GM12892 (cell line): ENCODE measurements around the gene CNTNAP2.
"Not testable (repeated sequence)": the region's sequence is repeated elsewhere in the genome, so short reads cannot be mapped to it uniquely, and the experiment has no call there.

ENCODE experiments used
- DNase-seq: peaks from one replicate; pipeline ENCODE4 v3.0.0; 2011; ENCODE audit not compliant: insufficient read length
- FAIRE-seq: peaks from 2 replicates; lab custom pipeline; 2011; peaks lifted over from hg19 to GRCh38; lab: Jason Lieb, UNC
- POLR2A ChIP-seq: IDR thresholded peaks from 2 replicates; pipeline ENCODE4 v1.6.1; 2011; ENCODE audit warnings: low read depth, low read length, control low read depth
- POLR2AphosphoS5 ChIP-seq: IDR thresholded peaks from 2 replicates; pipeline ENCODE4 v1.6.1; 2011; ENCODE audit warnings: low read depth, low read length, control low read depth
- TAF1 ChIP-seq: IDR thresholded peaks from 2 replicates; pipeline ENCODE4 v1.6.1; 2011; ENCODE audit warnings: low read depth, mild to moderate bottlenecking, control low read depth, low read length, borderline replicate concordance

Gene CNTNAP2

DNA sequence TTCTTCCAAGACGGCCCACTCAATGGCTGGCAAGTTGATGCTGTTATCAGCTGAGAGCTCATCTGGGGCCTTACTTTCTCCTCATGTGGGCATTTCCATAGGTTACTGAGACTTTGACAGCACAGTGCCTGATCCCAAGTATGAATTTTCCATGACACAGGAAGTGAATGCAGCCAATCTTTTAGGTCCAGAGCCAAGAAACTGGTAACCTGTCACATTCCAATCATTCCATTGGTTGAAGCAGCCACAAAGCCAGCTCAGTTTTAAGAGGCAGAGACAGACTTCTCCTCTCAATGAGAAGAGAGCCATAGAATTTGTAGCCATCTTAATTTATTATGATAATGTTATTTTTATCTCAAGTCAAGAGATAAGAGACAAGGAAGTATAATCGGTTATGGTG, 775.5 kb downstream of the CNTNAP2 start:
- TF ChIP-seq TAF1 (no peak), POLR2A (no peak), POLR2AphosphoS5 (no peak)
- DNase-seq = no peak
- no peak for FAIRE-seq

- FAIRE-seq = no peak
- no peak for TF ChIP-seq POLR2A
- TF ChIP-seq TAF1 = no peak
- TF ChIP-seq POLR2AphosphoS5 = no peak
- no peak for DNase-seq
These were observed 778.3 kb downstream of the CNTNAP2 start for GRCh38 chr7:146894927-146895326.

DNA sequence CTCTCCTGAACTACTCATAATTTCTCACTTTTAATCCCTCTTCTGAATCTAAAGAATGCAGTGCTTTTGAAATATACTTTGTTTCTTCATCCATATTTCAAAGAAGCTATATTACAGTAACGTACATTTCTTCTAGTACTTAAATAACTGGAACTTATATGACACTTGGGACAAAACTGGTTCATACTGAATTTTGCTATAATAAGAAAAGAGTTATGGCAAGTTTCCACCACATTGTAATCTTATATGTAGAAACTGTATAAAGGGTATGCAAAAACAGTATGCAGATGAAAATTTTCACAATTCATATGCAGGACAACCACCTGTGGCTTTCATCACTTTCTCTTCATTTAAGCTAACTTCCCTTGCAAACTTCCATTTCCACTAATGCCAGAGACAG, 785.7 kb downstream of the CNTNAP2 start:
- no peak for FAIRE-seq

DNA sequence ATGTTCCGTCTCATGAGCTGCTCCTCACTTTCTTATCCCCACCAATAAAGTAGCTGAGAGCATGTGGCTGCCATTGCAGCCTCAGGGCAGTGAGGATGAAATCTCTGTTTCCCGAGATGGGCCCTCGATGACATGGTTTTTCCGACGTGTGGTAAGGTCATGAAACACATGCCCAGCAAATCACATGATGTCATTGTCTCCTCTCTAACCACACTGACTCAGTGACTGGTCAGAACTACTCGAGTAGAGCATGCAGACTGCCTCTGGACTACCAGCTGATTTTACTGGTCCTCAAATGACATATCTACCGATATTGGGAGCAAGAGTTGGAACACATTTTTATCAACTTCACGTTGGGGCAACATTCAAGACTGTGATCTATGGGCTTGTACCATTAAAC, 786.1 kb downstream of the CNTNAP2 start:
- FAIRE-seq = no peak
- no peak for TF ChIP-seq POLR2AphosphoS5
- TF ChIP-seq TAF1 = no peak
- TF ChIP-seq POLR2A = no peak
- DNase-seq = no peak

More for the DNA sequence above, 785.7 kb downstream of the CNTNAP2 start:
- DNase-seq = no peak
- TF ChIP-seq TAF1 (no peak), POLR2AphosphoS5 (no peak), POLR2A (no peak)

GRCh38 chr7:146905746-146906145, 789.1 kb downstream of the CNTNAP2 start:
- DNase-seq, FAIRE-seq: not testable (repeated sequence)

DNA sequence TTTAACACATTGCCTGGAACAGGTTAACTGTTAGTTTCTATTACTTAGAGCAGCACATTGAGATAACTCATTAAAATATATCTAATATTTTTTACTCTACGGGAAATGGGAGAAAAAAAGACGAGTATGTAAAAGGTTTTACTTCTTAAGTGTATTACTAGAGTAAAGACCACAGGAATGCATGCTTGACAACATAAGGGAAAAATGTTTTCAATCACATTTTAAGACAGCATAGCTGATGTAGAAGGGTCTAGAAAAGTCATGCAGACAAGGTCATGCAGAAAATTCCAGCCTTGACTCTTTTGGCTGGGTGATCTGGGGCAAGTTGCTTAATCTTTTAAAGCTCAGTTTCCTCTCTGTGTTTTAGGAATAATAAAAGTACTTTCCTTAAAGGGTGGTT, 806.2 kb downstream of the CNTNAP2 start:
- TF ChIP-seq TAF1 (no peak), POLR2AphosphoS5 (no peak), POLR2A (no peak)
- DNase-seq = no peak
- FAIRE-seq = no peak

DNA sequence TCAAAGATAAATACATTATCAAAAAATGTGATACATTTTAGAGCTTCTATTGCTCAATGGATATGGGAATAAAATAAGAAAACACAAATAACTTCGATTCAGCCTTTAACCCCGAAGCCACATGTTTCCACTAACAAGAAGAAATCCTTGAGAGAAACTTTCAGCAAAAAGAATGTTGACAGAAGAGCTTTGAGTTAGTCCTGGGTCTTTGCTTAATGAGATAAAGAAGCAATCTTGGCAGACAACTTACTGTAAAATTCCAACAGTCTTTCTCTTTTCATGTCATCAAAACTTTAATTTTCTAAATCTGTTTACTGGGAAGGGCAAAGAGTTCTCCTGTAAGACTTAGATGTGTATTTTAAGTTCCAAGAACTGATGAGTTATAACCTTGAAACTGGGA, 810.2 kb downstream of the CNTNAP2 start:
- TF ChIP-seq POLR2A = no peak
- TF ChIP-seq POLR2AphosphoS5 = no peak
- DNase-seq (no peak), FAIRE-seq (no peak)

GRCh38 chr7:146937836-146938235, 821.2 kb downstream of the CNTNAP2 start:
- TF ChIP-seq TAF1 (no peak), POLR2AphosphoS5 (no peak), POLR2A (no peak)
- DNase-seq = no peak
- FAIRE-seq = no peak

- DNase-seq (no peak), FAIRE-seq (no peak)
- TF ChIP-seq TAF1 = no peak
- TF ChIP-seq POLR2A = no peak
- no peak for TF ChIP-seq POLR2AphosphoS5
These were observed 826.9 kb downstream of the CNTNAP2 start for GRCh38 chr7:146943483-146943882.

DNA sequence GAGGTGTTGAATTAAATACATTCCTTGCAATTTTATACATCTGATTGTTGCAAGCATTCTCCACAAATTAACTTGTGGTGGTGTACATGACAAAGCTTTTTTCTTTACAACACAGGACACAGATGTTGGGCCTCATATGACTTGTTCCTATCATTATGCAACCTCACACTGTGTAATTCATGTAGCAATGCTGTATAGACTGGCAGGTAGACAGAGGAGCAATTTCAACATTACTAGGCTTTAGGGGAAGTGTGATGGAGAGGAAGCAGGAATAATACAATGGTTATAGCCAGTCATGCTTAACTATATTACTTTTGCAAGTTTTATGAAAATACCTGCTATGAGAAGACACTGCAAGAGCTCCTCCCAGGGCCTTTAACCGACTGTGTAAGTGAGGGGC, 832.1 kb downstream of the CNTNAP2 start:
- DNase-seq (no peak), FAIRE-seq (no peak)

DNA sequence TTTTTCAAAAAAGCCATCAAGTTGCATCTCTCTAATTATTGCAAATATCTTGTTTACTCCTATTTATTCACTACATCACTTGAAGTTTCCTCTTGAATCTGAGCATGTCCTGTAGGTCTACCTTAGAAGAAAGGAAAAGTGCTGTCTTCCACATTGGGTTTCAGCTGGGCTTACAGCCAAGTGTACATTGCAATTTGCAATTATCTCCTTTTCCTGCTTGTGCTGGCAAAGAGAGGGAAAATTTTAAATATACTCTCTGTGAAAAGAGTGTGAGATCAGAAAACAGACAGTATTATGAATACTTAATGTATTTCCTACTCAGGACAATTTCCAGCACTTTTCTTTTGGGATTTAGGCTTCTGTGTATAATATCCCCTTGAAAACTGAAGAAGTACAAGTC, 839.7 kb downstream of the CNTNAP2 start:
- FAIRE-seq (no peak), DNase-seq (no peak)
- TF ChIP-seq TAF1 = no peak
- no peak for TF ChIP-seq POLR2A
- TF ChIP-seq POLR2AphosphoS5 = no peak

More for the DNA sequence above, 832.1 kb downstream of the CNTNAP2 start:
- TF ChIP-seq POLR2AphosphoS5 (no peak), TAF1 (no peak), POLR2A (no peak)

- DNase-seq (no peak), FAIRE-seq (no peak)
- no peak for TF ChIP-seq TAF1
- TF ChIP-seq POLR2AphosphoS5 = no peak
- TF ChIP-seq POLR2A = no peak
These were observed 840.3 kb downstream of the CNTNAP2 start for GRCh38 chr7:146956853-146957252.
